GM19240 (cell line): ENCODE results near the gene UGT1A8.
"Not testable (repeated sequence)": the region's sequence is repeated elsewhere in the genome, so short reads cannot be mapped to it uniquely, and the experiment has no call there.

ENCODE experiments used
- DNase-seq: peaks from one replicate; pipeline ENCODE4 v3.0.0; 2011; ENCODE audit warnings: low spot score; ENCODE audit not compliant: insufficient read length

The UGT1A8 gene

DNA sequence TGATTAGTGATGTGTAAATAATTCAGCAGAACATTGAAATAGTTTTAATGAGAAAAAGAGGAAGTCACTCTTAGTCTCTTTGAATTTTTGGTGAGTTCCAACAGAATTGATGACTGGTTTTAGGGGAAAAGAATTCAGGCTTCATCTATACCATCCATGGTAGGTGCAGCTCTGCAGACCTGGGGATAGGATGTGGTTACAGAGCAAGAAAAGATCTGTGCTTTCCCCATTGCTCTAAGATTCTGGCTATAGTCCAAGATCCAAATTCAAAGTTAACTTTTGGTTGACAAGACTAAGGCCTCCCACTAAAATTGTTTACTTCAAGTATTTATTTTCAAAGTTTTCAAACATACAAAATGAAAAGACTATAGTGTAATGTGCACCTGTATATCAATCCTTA lies 22.4 kb downstream of the UGT1A8 start:
- no peak for DNase-seq

DNA sequence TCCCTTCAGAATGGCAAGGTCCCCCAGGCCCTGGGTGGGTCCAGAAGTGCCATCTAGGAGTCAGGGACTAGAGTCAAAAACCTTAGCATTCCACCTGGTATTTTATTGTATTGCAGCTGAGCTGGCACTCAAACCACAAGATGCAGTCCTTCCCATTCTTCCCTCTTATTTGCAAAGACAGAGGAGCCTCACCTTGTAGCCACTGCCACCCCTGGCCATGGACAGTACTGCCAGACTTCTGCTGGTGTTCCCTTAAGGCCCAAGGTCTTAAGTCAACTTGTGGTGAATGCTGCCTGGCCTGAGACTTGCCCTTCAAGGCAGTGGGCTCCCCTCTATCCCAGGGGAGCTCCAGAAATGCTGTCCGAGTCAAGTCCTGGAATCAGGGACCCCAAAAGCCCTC lies 25.7 kb downstream of the UGT1A8 start:
- DNase-seq, result no peak

GRCh38 chr2:233646033-233646432 lies 28.6 kb downstream of the UGT1A8 start:
- not testable (repeated sequence) for DNase-seq

DNA sequence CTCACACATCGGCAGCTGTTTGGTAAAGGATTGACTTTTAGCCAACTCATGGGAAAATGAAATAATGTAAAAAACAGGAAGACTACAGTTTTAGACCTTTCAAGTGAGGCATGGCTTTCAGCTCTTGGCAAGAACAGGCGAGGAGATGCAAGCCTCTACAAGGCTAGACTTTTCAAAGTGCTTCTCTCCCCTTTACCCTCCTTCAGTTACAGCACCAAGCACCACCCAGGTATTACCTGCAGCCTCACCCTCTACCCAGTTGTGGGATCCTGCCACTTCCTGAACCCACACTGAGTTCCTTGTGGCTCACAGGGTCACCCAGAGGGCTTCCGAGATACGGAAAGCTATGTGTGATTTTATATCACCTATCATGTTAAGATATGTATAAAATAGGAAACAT lies 33.5 kb downstream of the UGT1A8 start:
- no peak for DNase-seq

GRCh38 chr2:233651430-233651829 lies 34.0 kb downstream of the UGT1A8 start:
- no peak for DNase-seq

DNA sequence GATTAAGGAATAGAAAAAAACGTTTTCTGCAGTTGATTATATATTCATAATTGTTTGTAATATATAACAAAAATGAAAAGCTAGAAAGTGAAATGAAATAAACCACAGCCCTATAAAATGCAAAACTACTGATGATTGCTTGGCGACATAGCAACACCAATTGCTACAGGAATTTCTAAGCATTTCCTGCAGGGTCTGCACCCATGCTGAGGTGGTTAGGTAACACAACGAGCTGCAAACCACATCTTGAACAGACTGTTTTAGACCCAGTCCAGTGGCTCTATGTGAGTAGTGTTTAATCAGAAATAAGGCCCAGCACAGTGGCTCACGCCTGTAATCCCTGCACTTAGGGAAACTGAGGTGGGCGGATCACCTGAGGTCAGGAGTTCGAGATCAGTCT lies 37.1 kb downstream of the UGT1A8 start:
- DNase-seq, result no peak

GRCh38 chr2:233655043-233655442 lies 37.6 kb downstream of the UGT1A8 start:
- no peak for DNase-seq

DNA sequence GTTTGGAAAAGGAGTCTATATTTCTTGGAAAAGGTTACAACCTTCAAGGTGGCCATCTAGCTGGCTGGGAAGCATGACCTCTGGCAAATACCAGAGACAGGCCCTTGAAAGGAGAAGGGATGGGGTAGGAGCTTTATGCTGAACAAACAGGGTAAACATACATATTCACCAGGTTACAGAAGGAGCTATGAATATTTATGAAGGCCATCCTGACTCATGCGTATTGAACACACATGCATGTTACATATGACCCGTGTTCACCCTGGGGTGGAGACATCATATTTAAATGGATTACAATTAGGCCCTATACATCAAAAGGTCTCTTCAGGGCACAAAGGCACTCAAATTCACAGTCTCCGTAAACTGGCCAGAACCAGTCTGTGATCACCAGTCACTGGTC lies 38.5 kb downstream of the UGT1A8 start:
- not testable (repeated sequence) for DNase-seq

GRCh38 chr2:233656443-233656842 lies 39.0 kb downstream of the UGT1A8 start:
- no peak for DNase-seq

- DNase-seq, result no peak
These were observed 41.2 kb downstream of the UGT1A8 start for GRCh38 chr2:233658610-233659009.

DNA sequence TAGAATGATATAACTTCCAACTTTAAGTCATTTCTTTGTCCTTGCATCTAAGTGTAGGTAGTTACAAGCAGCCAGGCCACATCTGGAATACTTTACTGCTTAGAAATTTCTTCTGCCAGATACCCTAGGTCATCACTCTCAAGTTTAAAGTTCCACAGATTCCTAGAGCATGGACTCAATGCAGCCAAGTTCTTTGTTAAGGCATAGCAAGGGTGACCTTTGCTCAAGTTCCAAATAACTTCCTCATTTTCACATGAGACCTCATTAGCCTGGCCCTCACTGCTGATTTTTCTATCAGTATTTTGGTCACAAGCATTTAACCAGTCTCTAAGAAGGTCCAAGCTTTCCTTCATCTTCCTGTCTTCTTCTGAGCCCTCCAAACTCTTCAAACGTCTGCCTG lies 46.5 kb downstream of the UGT1A8 start:
- DNase-seq, result no peak

- no peak for DNase-seq
These were observed 51.3 kb downstream of the UGT1A8 start for GRCh38 chr2:233668605-233669260.

GRCh38 chr2:233671290-233672161 lies 54.1 kb downstream of the UGT1A8 start, which contains the start of gene UGT1A9:
TSS of gene UGT1A9 (plus strand) at chr2:233671898. CDS start at chr2:233671935, 37 bp downstream.
- DNase-seq, result no peak

DNA sequence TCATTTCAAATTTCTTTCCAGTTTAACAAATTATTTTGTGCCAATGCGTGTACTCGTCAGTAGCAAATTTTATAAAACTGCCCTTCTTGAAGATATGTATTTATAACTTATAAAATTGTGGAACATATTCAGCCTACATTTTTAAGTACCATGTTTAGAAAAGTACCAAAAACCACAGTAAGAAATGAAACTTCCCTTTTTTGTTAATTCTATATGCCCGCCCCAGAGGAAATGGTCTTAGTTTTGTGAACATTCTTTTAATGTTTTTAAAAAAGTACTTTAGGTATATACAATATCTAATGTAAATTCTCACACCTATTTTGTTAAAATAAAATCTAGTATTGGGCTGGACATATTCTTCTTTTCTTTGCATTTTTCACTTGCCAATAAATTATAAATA lies 55.5 kb downstream of the UGT1A8 start:
- no peak for DNase-seq

DNA sequence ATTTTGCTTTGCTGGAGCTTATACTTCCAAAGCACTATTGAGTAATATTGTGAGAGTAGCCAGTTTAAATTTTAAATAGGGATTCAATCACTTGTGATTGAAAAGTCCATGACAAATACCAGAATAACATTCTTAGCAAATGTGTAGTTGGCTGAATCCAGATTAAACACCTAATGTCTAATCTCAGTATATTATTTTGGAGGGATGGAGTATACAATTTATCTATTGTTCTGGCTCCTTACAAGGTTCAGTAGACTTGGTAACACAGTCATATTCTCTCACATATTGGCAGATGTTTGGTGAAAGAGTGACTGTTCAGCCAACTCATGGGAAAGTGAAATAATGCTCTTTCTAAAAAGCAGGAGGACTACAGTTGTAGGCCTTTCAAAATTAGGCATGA lies 56.5 kb downstream of the UGT1A8 start:
- DNase-seq, result no peak

- DNase-seq, result no peak
These were observed 56.9 kb downstream of the UGT1A8 start for GRCh38 chr2:233674314-233674713.

GRCh38 chr2:233674995-233675394 lies 57.6 kb downstream of the UGT1A8 start:
- DNase-seq, result no peak

GRCh38 chr2:233676046-233676445 lies 58.6 kb downstream of the UGT1A8 start:
- no peak for DNase-seq

GRCh38 chr2:233679196-233679595 lies 61.8 kb downstream of the UGT1A8 start:
- no peak for DNase-seq

DNA sequence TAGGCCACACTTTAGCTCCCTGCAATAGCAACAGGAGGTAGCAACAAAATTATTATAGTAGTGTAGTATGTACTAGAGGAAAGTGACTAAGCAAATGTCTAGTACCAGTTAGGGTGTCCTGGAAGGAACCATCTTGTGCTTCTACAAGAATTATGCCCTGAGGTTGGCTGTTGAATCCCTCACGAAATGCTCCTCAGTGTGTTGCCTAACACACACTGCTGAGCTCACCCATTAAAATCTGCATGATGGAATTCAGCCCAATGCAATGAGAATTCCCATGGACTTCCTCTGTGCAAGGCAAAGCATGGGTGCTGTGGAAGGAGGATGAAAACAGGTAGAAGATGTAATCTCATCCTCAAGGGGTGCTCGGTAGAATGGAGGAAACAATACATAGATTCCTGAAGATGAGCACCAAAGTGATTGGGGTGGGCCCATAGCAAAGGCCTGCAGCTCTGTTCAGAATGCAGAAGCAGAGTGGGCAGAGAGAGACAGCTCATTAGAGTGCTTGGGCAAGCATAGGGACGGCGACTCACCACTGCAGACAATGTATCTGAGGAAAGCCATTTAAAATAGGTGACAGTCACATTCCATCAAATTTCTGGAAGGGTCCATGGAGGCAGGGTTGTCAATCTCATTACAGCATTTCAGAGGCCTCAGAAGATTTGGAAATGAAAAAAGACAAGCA lies 63.1 kb downstream of the UGT1A8 start:
- no peak for DNase-seq

- DNase-seq, result no peak
These were observed 64.2 kb downstream of the UGT1A8 start, which contains the start of gene UGT1A7 for GRCh38 chr2:233681521-233682099. TSS of gene UGT1A7 (plus strand) at chr2:233681901. CDS start at chr2:233681938, 37 bp downstream.

GRCh38 chr2:233684640-233685039 lies 67.2 kb downstream of the UGT1A8 start:
- no peak for DNase-seq
